GM18520 (cell line): Measurements from ENCODE around the gene ZNF33B.
"Not testable (repeated sequence)": the region's sequence is repeated elsewhere in the genome, so short reads cannot be mapped to it uniquely, and the experiment has no call there.

ENCODE experiments used
- ATAC-seq: cut with Tn5 transposase; IDR thresholded peaks from one replicate; pipeline ENCODE4 v1.9.1; 2021; ENCODE audit not compliant: unreplicated experiment

The ZNF33B gene

GRCh38 chr10:42618424-42618823 is 19.9 kb downstream of the ZNF33B start:
- no peak for ATAC-seq

DNA sequence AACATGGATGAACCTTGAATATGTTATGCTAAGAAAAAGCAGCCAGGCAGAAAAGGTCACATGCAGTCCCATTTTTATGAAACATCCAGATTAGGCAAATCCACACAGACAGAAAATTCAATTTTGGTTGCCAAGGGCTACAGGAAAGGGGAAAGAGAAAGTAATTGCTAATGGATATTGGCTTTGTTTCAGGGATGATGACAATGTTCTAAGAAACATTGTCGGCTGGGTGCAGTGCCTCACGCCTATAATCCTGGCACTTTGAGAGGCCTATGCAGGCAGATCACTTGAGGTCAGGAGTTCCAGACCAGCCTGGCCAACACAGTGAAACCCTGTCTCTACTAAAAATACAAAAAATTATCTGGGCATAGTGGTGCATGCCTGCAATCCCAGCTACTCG is 23.0 kb downstream of the ZNF33B start:
- no peak for ATAC-seq

GRCh38 chr10:42609872-42610271 is 28.5 kb downstream of the ZNF33B start:
- ATAC-seq = no peak

GRCh38 chr10:42598249-42598873 is 40.0 kb downstream of the ZNF33B start:
- no peak for ATAC-seq

DNA sequence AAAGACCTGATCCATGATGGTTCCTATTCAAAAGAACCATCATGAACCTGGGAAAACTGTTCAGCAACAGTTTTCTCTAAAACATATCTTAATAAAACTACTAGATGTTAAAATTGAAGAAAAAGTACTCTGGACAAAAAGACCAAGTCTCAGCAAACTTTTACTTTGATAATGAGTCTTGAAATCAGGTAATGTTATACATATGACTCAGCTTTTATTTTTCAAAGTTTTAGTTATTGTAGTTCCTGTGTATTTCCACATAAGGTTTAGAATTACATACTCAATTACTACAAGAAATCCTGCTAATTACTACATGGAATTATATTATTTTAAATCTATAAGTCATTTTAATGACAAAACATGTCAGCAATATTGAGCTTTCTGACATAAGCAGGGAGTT is 42.2 kb downstream of the ZNF33B start:
- ATAC-seq = no peak

GRCh38 chr10:42594246-42594650 is 44.1 kb downstream of the ZNF33B start:
- no peak for ATAC-seq

GRCh38 chr10:42593284-42593683 is 45.1 kb downstream of the ZNF33B start:
- no peak for ATAC-seq

GRCh38 chr10:42583828-42584227 is 54.5 kb downstream of the ZNF33B start:
- ATAC-seq = no peak

DNA sequence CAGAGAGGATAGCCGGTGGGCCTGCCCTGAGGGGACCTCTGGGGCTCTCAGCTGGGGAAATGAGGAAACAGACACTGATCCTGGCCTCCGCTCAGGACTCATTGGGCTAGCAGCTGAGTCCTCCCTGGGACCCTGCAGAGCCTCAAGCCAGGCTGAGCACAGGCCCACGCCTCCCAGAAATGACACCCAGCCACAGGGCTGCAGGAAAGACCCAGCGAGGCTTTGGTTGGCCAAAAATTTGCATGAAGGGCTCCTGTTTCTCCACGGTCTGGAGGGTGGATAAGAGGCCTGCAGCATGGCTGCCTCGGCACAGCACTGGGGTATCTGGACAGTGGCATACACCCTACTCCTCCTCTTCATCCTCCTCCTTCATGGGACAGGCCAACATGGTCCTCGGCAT is 60.4 kb downstream of the ZNF33B start:
- ATAC-seq = no peak

GRCh38 chr10:42576338-42576737 is 62.0 kb downstream of the ZNF33B start:
- no peak for ATAC-seq

DNA sequence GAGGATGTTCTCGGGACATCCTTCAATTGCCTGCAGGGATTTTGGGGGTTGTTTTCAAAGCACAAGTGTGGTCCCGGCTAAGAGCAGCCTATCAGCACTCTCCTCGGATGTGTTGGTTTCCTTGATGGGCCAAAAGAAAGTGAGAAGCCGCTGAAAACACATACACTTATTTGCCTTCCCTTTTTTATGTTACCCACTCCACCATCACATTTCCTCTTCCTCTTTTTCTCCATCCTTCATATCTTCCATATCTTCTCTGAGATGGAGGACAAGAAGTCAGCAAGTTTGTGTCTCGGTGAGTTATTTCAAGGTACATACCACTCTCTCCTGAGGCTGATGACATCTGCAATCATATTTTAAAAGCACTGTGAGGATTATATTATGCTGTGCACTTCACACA is 64.0 kb downstream of the ZNF33B start:
- ATAC-seq = no peak

GRCh38 chr10:42556931-42557330 is 81.4 kb downstream of the ZNF33B start:
- no peak for ATAC-seq

- not testable (repeated sequence) for ATAC-seq
Measured at GRCh38 chr10:42553576-42553975, 84.8 kb downstream of the ZNF33B start.

DNA sequence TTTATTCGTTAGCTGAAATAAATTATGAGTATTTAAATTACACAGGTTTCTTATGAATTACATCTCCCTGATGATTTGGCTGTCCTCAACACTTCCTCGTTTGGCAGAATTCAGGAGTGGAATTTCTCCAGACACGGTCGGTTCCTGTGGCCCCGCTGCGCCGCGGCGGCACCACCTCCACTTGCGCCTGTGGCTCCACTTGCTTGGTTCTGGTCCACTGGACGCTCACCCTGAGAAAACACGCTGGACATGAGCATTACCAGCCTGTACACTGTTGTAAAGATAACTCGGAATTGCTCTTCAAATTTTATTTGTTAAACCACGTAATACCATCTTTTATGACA is 85.3 kb downstream of the ZNF33B start:
- ATAC-seq = peak; percentile 17

DNA sequence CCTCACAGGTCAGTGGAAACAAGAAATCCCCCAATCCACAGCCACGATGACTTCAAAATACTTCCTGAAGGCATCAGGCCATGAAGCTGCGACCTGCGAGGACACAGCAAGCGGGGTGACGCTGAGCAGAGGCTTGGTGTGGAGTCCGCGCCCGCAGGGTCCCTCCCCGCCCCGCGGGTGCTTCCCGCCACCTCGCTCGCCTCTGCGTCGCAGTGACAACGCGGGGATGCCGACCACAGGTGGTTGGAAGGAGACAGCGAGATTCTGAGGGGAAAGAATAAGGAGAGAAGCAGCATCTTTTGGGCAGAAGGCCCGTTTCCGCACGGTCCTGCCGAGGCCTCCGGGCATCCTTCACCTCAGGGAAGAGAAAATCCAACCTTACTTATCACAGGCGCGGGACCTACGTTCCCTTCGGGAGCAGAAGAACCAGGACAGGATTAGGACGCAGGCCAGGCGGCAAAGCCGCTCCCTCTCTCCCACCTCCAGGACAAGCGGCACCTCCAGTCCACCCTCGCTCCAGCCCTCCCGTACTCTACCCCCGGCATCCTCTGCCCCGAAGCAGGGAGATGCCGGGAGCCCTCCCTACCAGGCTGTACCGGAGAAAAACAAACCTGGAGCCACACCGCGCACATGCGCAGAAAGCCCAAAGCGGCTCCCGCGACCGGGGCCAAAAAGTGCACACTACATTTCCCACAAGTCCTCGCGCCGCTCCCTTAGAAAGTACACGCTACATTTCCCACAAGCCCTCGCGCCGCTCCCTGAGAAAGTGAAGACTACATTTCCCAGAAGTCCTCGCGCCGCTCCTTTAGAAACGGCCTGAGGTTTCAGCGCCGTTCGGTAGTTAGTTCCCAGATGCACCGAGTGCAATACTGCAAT is 85.9 kb downstream of the ZNF33B start:
- ATAC-seq = peak; percentile 93

- ATAC-seq = no peak
Measured at GRCh38 chr10:42551582-42552187, 86.7 kb downstream of the ZNF33B start.

GRCh38 chr10:42549851-42550250 is 88.5 kb downstream of the ZNF33B start:
- no peak for ATAC-seq

GRCh38 chr10:42548254-42548653 is 90.1 kb downstream of the ZNF33B start:
- ATAC-seq = no peak

GRCh38 chr10:42544945-42545344 is 93.4 kb downstream of the ZNF33B start:
- ATAC-seq = no peak

DNA sequence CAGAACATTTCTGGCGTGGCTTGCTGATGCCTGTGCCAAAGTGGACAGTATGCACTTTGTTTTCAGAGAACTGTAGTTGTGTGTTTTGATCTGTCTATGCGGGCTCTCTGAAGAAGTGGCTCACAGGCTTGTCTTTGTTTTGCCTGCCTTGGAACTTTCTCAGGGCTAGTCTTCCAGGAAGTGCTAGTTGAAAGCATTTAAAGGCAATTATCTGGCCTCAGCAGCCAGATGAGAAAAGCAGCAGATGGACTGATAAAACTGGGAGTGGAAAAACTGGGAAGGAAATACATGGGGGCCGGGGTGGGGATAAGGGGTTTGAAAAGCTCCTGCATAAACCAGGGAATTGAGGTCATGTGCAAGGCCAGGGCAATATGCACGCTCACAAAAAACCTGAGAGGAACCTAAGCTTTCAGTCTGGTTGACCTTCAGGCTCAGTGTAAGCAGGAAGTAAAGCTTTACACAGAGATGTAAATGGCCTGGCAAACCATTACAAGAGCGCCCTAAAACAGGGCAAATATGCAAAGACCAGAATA is 94.5 kb downstream of the ZNF33B start:
- no peak for ATAC-seq
